Cardiac fibroblast (primary cell): ENCODE data around the gene RSPH9.
A peak's percentile ranks its signal among the peaks of the same experiment; 100 is the strongest.
"Not testable (repeated sequence)": the region's sequence is repeated elsewhere in the genome, so short reads cannot be mapped to it uniquely, and the experiment has no call there.

Source experiments
- DNase-seq, 2 donors: peaks; one replicate each; pipeline versions ENCODE4 v3.0.0 to v3.0.0-alpha.2; 2010; ENCODE audit warnings: low read depth in 2 of 2
- H3K4me3 ChIP-seq, 2 donors: replicated peaks in 1 of 2; 1 replicate in 1 of 2; 2 replicates in 1 of 2; pipeline ENCODE4 v1.5.1; 2011; ENCODE audit warnings: low read depth in 2 of 2, low read length in 2 of 2, mild to moderate bottlenecking in 2 of 2, moderate library complexity in 1 of 2
- CTCF ChIP-seq: IDR thresholded peaks from one replicate; pipeline ENCODE4 v1.5.1; 2011; ENCODE audit warnings: low read depth, mild to moderate bottlenecking, low read length, inconsistent platforms

RSPH9 gene

GRCh38 chr6:43699564-43700186 lies 54.8 kb downstream of the RSPH9 start:
- peak; percentile 67 to 73 for DNase-seq
- no peak for TF ChIP-seq CTCF
- H3K4me3 ChIP-seq: no peak overlapping the region

- not testable (repeated sequence) for H3K4me3 ChIP-seq, DNase-seq
These were observed 56.2 kb downstream of the RSPH9 start for GRCh38 chr6:43700939-43701560.

GRCh38 chr6:43702171-43702533 lies 57.3 kb downstream of the RSPH9 start:
- no peak for DNase-seq
- TF ChIP-seq CTCF: no peak
- no peak overlapping the region for H3K4me3 ChIP-seq

- TF ChIP-seq CTCF: no peak
- peak overlapping the region in 1 of 2 donors; percentile 4 for H3K4me3 ChIP-seq
- peak; percentile 95 to 98 for DNase-seq
These were observed 58.0 kb downstream of the RSPH9 start for GRCh38 chr6:43702534-43703440.

GRCh38 chr6:43703512-43704429 lies 58.9 kb downstream of the RSPH9 start:
- DNase-seq: no peak
- no peak overlapping the region for H3K4me3 ChIP-seq
- TF ChIP-seq CTCF: no peak

- no peak overlapping the region for H3K4me3 ChIP-seq
- TF ChIP-seq CTCF: no peak
- DNase-seq: peak; percentile 48 to 51
These were observed 61.2 kb downstream of the RSPH9 start for GRCh38 chr6:43705996-43706395.
